ENCODE measurements around the gene CCDC196. TPM values are rescaled to one million over a fixed set of nuclear protein-coding genes. Genes with fewer than 3 reads are reported as not detected.

CCDC196 gene
- total RNA-seq, result not detected in 2 replicates

GRCh38 chr14:66485910-66486421 is at the start of gene CCDC196:
Gene CCDC196, plus strand, starts transcription at chr14:66486371. Its CDS starts 132 bp downstream, at chr14:66486503.

DNA sequence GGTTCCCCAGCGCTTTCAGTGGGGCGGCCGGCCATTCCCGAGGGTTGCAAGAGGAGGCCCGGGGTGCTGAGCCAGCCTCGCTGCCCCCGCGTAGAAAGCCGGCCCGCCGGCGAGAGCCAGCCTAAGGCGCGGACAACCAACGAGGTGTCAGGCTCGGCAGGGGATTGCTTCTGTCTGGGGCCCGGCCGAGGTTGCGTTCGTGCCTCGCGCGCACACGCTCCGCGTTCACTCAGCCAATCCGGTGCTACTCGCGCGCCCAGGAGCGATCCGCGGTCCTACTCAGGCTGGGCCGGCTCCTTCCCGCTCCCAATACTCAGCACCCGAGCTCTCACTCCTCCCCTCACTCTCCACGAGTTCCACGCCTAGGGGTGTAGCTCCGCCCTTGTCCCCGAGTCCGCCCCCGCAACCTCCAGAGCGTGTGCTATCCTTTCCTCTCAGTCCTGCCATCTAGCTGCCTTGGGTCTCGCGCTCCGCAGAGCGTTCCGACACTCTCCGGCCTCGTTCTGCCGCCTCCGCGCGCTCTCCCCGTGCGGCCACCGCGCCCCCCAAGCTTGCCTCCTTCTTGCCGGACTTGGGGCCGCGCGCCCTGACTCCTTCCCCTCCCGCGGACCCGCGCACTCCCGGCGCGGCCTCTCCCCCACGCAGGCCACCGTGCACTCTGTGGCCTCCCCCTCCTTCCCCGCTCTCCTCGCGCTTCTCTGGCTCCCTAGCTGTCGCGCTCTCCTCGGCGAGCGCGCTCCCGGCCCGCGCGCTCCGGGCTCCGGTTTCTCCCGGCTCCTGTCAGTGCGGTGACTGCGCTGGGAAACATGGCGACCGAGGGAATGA is 21.8 kb downstream of the CCDC196 start, which contains the start of gene GPHN:
TSS of gene GPHN (plus strand) at position 426 of the 825 bp plus-strand sequence.

Other genes starting within 250 kb of the CCDC196 start
- 8.7 and 10.1 TPM in 2 replicates for gene GPHN, start 21.8 kb downstream of the CCDC196 start, total RNA-seq